ENCODE results near the gene KSR1.

- TF ChIP-seq REST (IDR thresholded peaks at IDR 0.05; ENCODE audit: low read depth) (no peak), CEBPB (IDR thresholded peaks at IDR 0.05) (no peak), TAF1 (IDR thresholded peaks at IDR 0.05; ENCODE audit: low read depth) (no peak), EGR1 (IDR thresholded peaks at IDR 0.05) (no peak), EP300 (IDR thresholded peaks at IDR 0.05; ENCODE audit: borderline replicate concordance) (no peak), CREB1 (IDR thresholded peaks at IDR 0.05; ENCODE audit: low read depth) (no peak), YY1 (IDR thresholded peaks at IDR 0.05; ENCODE audit: low read depth) (no peak), TCF12 (IDR thresholded peaks at IDR 0.05; ENCODE audit: low read depth) (no peak), TEAD4 (IDR thresholded peaks at IDR 0.05) (no peak), RAD21 (IDR thresholded peaks at IDR 0.05; ENCODE audit: low read depth) (no peak)
- TF ChIP-seq, protein P1, sequence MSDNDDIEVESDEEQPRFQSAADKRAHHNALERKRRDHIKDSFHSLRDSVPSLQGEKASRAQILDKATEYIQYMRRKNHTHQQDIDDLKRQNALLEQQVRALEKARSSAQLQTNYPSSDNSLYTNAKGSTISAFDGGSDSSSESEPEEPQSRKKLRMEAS (IDR thresholded peaks at IDR 0.05), result no peak
Observed at GRCh38 chr17:27560668-27561067, 104.4 kb downstream of the KSR1 start.
